K562 (cell line): ENCODE measurements around the gene MCL1. TPM values are rescaled to one million over a fixed set of nuclear protein-coding genes. Genes with fewer than 3 reads are reported as not detected.
A peak's percentile ranks its signal among the peaks of the same experiment; 100 is the strongest.

Experiments
- ARHGAP35 ChIP-seq: fragments of 450-650 bp; IDR thresholded peaks from 2 replicates; pipeline ENCODE4 v1.6.1; 2018; ENCODE audit not compliant: partially characterized antibody
- BDP1 ChIP-seq: IDR thresholded peaks from 3 replicates; pipeline ENCODE4 v1.6.1; 2011; ENCODE audit not compliant: insufficient read length, insufficient read depth
- CC2D1A ChIP-seq: fragments of 450-650 bp; IDR thresholded peaks from 2 replicates; pipeline ENCODE4 v1.6.1; 2017; ENCODE audit warnings: mild to moderate bottlenecking
- E2F5 ChIP-seq: sonication (generic); formaldehyde crosslinking; IDR thresholded peaks from 2 replicates; pipeline ENCODE4 v1.8.0; 2022; ENCODE audit warnings: mild to moderate bottlenecking, missing genetic modification reagents
- ETV1 ChIP-seq: fragments of 450-650 bp; conservative IDR thresholded peaks from 2 replicates; pipeline ENCODE4 v1.6.1; 2016; ENCODE audit warnings: missing genetic modification characterization, control low read depth, low read depth, missing compliant biosample characterization
- FOXA3 ChIP-seq, 2 experiments: fragments of 450-650 bp in 1 of 2; sonication (generic) in 1 of 2; formaldehyde crosslinking; IDR thresholded peaks in 1 of 2; conservative IDR thresholded peaks in 1 of 2; 2 replicates each; pipeline versions ENCODE4 v1.4.0 to v1.8.0; 2020 to 2022; ENCODE audit warnings: mild to moderate bottlenecking in 2 of 2, missing genetic modification reagents in 1 of 2
- GTF2F1 ChIP-seq: IDR thresholded peaks from 2 replicates; pipeline ENCODE4 v1.6.1; 2011; ENCODE audit warnings: low read depth, low read length, improper control_type of control experiment
- HLTF ChIP-seq: fragments of 450-650 bp; IDR thresholded peaks from 2 replicates; pipeline ENCODE4 v1.6.1; 2016
- HMG20B ChIP-seq: fragments of 250-450 bp; sonication (Bioruptor Pico); IDR thresholded peaks from 2 replicates; pipeline ENCODE4 v1.5.0; 2021; ENCODE audit warnings: mild to moderate bottlenecking
- HNRNPL ChIP-seq: fragments of 200-400 bp; formaldehyde crosslinking; IDR thresholded peaks from 2 replicates; pipeline ENCODE4 v1.6.1; 2017; ENCODE audit warnings: low read depth, mild to moderate bottlenecking, low read length
- IRF2 ChIP-seq: sonication (generic); formaldehyde crosslinking; IDR thresholded peaks from 2 replicates; pipeline ENCODE4 v1.8.1; 2022; ENCODE audit warnings: mild to moderate bottlenecking, missing genetic modification reagents
- MYBL2 ChIP-seq, 2 experiments: fragments of 450-650 bp in 1 of 2; sonication (generic) in 1 of 2; formaldehyde crosslinking in 1 of 2; IDR thresholded peaks; 2 replicates each; pipeline versions ENCODE4 v1.6.1 to v1.8.1; 2017 to 2022; ENCODE audit warnings: borderline replicate concordance in 1 of 2, inconsistent platforms in 1 of 2, low read depth in 1 of 2, mild to moderate bottlenecking in 1 of 2, missing genetic modification reagents in 1 of 2, moderate library complexity in 1 of 2
- NELFE ChIP-seq: IDR thresholded peaks from 2 replicates; pipeline ENCODE4 v1.6.1; 2011; ENCODE audit warnings: mild to moderate bottlenecking; ENCODE audit not compliant: insufficient read depth, insufficient read length
- PHB ChIP-seq: fragments of 250-450 bp; sonication (Bioruptor Pico); IDR thresholded peaks from 2 replicates; pipeline ENCODE4 v1.5.0; 2021
- SLC30A9 ChIP-seq: fragments of 250-450 bp; sonication (Bioruptor Pico); IDR thresholded peaks from 2 replicates; pipeline ENCODE4 v1.8.0; 2022; ENCODE audit warnings: mild to moderate bottlenecking, moderate library complexity
- STAT5B ChIP-seq: fragments of 250-450 bp; sonication (Bioruptor Pico); IDR thresholded peaks from 2 replicates; pipeline ENCODE4 v1.8.0; 2021; ENCODE audit warnings: mild to moderate bottlenecking, inconsistent platforms
- TAF1 ChIP-seq: IDR thresholded peaks from 2 replicates; pipeline ENCODE4 v1.6.1; 2011; ENCODE audit warnings: mild to moderate bottlenecking, low read length, moderate library complexity; ENCODE audit not compliant: insufficient read depth, control insufficient read depth, severe bottlenecking; ENCODE audit errors: extremely low read depth
- TBL1XR1 ChIP-seq, 2 experiments: IDR thresholded peaks; 2 replicates each; pipeline ENCODE4 v1.6.1; 2012; ENCODE audit warnings: improper control_type of control experiment in 2 of 2, low read length in 2 of 2, mild to moderate bottlenecking in 1 of 2
- ZBTB8A ChIP-seq: fragments of 450-650 bp; IDR thresholded peaks from 2 replicates; pipeline ENCODE4 v1.6.1; 2018; ENCODE audit warnings: mild to moderate bottlenecking, moderate library complexity; ENCODE audit not compliant: partially characterized antibody
- ZNF232 ChIP-seq: sonication (generic); formaldehyde crosslinking; IDR thresholded peaks from 2 replicates; pipeline ENCODE4 v1.8.0; 2022; ENCODE audit warnings: mild to moderate bottlenecking, missing genetic modification reagents
- ZNF398 ChIP-seq: fragments of 250-450 bp; sonication (Bioruptor Pico); IDR thresholded peaks from 2 replicates; pipeline ENCODE4 v1.8.0; 2021; ENCODE audit warnings: moderate library complexity, mild to moderate bottlenecking, inconsistent platforms
- polyA plus RNA-seq, 8 experiments: library from polyadenylated mRNA; depleted of rRNA in 4 of 8; stranded (reverse) in 5 of 8; unstranded in 3 of 8; fragments of >200 nt; fragmentation: Nextera tagmentation in 2 of 8; fragmentation: Illumina TruSeq in 1 of 8; extraction: Ambion mirVana in 2 of 8; extraction: Trizol in 1 of 8; gene quantifications; 2 replicates each; pipeline versions ENCODE4 v1.2.1 to v1.2.3, GENCODE V29; 2011 to 2014; ENCODE audit warnings: inconsistent platforms in 1 of 8, missing spikeins in 1 of 8
- total RNA-seq, 7 experiments: library from RNA; depleted of rRNA in 6 of 7; stranded (reverse); fragments of >200 nt in 6 of 7; fragmentation: Illumina TruSeq in 2 of 7; extraction: Trizol in 2 of 7; gene quantifications; 2 replicates each; pipeline versions ENCODE4 v1.2.1 to v1.2.3, GENCODE V29; 2011 to 2021; ENCODE audit warnings: low replicate concordance in 1 of 7
- TF ChIP-seq, protein P1 (sequence below), 3 experiments: fragments of 200-800 bp in 1 of 3; sonication (Bioruptor generic) in 1 of 3; sonication (generic) in 1 of 3; formaldehyde crosslinking in 1 of 3; IDR thresholded peaks; 2 replicates each; pipeline versions ENCODE4 v1.6.1 to v1.8.0; 2016 to 2022; ENCODE audit warnings: mild to moderate bottlenecking in 2 of 3, missing compliant biosample characterization in 2 of 3, missing genetic modification characterization in 2 of 3, missing genetic modification reagents in 1 of 3
- TF ChIP-seq, protein P2 (sequence below): fragments of 450-650 bp; formaldehyde crosslinking; IDR thresholded peaks from 2 replicates; pipeline ENCODE4 v1.4.0; 2022; ENCODE audit warnings: missing genetic modification characterization

MCL1 gene
- total and polyA plus RNA-seq, 9 of the 15 experiments (the other 6 are each of a cell fraction or from before 2014, with no cell fraction given), result 27.1 to 224 (median 138) TPM

- TF ChIP-seq ZNF398 (CRISPR knock-in tag) (no peak), NELFE (no peak), E2F5 (CRISPR knock-in tag) (no peak), HMG20B (no peak), PHB (CRISPR knock-in tag) (no peak), ZBTB8A (no peak), SLC30A9 (CRISPR knock-in tag) (no peak), STAT5B (CRISPR knock-in tag) (no peak), TBL1XR1 (IDR thresholded peaks at IDR 0.05; ENCODE audit: low read length in 2 of 2) (no peak), MYBL2 (IDR thresholded peaks at IDR 0.05; ENCODE audit: low read depth) (no peak), MYBL2 (CRISPR knock-in tag; IDR thresholded peaks at IDR 0.05; ENCODE audit: borderline replicate concordance) (no peak), HLTF (no peak), GTF2F1 (no peak), ETV1 (tag) (no peak; the same call in 1 of the 2 replicates), ARHGAP35 (no peak), IRF2 (no peak), TAF1 (no peak), FOXA3 (CRISPR knock-in tag; conservative IDR thresholded peaks at IDR 0.05 in 1 of 2, IDR thresholded peaks at IDR 0.05 in 1 of 2) (no peak), ZNF232 (CRISPR knock-in tag) (no peak), CC2D1A (0 out of 2 replicates have a peak, but pooled peaks have one; percentile 40), HNRNPL (no peak), BDP1 (no peak)
- TF ChIP-seq, protein P1, sequence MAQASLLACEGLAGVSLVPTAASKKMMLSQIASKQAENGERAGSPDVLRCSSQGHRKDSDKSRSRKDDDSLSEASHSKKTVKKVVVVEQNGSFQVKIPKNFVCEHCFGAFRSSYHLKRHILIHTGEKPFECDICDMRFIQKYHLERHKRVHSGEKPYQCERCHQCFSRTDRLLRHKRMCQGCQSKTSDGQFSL (CRISPR knock-in tag; IDR thresholded peaks at IDR 0.05), result no peak
- TF ChIP-seq, protein P1 (tag; IDR thresholded peaks at IDR 0.05), result no peak
- TF ChIP-seq, protein P2, sequence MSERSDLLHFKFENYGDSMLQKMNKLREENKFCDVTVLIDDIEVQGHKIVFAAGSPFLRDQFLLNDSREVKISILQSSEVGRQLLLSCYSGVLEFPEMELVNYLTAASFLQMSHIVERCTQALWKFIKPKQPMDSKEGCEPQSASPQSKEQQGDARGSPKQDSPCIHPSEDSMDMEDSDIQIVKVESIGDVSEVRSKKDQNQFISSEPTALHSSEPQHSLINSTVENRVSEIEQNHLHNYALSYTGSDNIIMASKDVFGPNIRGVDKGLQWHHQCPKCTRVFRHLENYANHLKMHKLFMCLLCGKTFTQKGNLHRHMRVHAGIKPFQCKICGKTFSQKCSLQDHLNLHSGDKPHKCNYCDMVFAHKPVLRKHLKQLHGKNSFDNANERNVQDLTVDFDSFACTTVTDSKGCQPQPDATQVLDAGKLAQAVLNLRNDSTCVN (CRISPR knock-in tag), result no peak
Measured at GRCh38 chr1:150615346-150616201, 36.2 kb upstream of the MCL1 start (continued).
